ENCODE data around the gene APOBEC3H. TPM values are rescaled to one million over a fixed set of nuclear protein-coding genes. Genes with fewer than 3 reads are reported as not detected.

Gene APOBEC3H
- total and polyA plus RNA-seq, 9 of the 15 experiments (the other 6 are each of a cell fraction or from before 2014, with no cell fraction given): 0.10 to 0.21 TPM; not detected in 7

GRCh38 chr22:39150848-39151215, 53.8 kb downstream of the APOBEC3H start:
- no peak for DNase-seq (ENCODE audit: extremely low read depth in 1 of 4, low spot score in 3 of 4)
- 90% methylated on average over 2 of the region's 6 CpGs for WGBS (ENCODE audit: insufficient coverage, low coverage, missing lambda C conversion rate)
- Histone ChIP-seq H3K9me3 (replicated peaks; ENCODE audit: control insufficient read depth, insufficient read depth, low read depth, low read length) (no peaks in the 10 kb centered on the region), H4K20me1 (replicated peaks; ENCODE audit: control insufficient read depth, insufficient read depth, low read length) (no peaks in the 10 kb centered on the region), H3K9ac (ENCODE audit: insufficient read depth in 1 of 2, low read depth in 2 of 2, low read length in 2 of 2) (no peak overlapping the region), H3K4me2 (ENCODE audit: insufficient read depth, low read length) (no peak overlapping the region), H3K4me1 (replicated peaks in 1 of 2; ENCODE audit: control insufficient read depth in 2 of 2, insufficient read depth in 2 of 2, low read length in 2 of 2) (peaks cover 7 to 38% of the 10 kb centered on the region in 2 experiments; a peak in 4 of 5 replicates), H3K4me3 (no peak overlapping the region), H3K27me3 (ENCODE audit: control insufficient read depth in 2 of 2, insufficient read depth in 2 of 2, low read length in 2 of 2) (no peaks in the 10 kb centered on the region), H3K79me2 (ENCODE audit: control insufficient read depth, insufficient read depth, low read length) (no peaks in the 10 kb centered on the region), H3K36me3 (ENCODE audit: control insufficient read depth, insufficient read depth, low read length) (no peaks in the 10 kb centered on the region), H3K27ac (ENCODE audit: extremely low read depth, low read depth, low read length) (no peak overlapping the region), H2AFZ (ENCODE audit: low read depth, low read length) (no peak overlapping the region), H3K9me1 (ENCODE audit: control insufficient read depth, insufficient read depth, low read length) (no peaks in the 10 kb centered on the region)
- BruUV-seq (replicated peaks): no TSS peak
- TF ChIP-seq MAZ (CRISPR knock-in tag; conservative IDR thresholded peaks at IDR 0.05 in 1 of 2, IDR thresholded peaks at IDR 0.05 in 1 of 2) (no peak), GATA2 (CRISPR knock-in tag; IDR thresholded peaks at IDR 0.05) (no peak), HNRNPUL1 (IDR thresholded peaks at IDR 0.05; ENCODE audit: low read length) (no peak), JUN (IDR thresholded peaks at IDR 0.05; ENCODE audit: borderline replicate concordance, low read depth, low read length) (no peak), JUN (CRISPR knock-in tag; IDR thresholded peaks at IDR 0.05; ENCODE audit: borderline replicate concordance) (no peak), TEAD2 (tag; IDR thresholded peaks at IDR 0.05) (no peak), IFI16 (CRISPR knock-in tag; IDR thresholded peaks at IDR 0.05) (no peak), SPI1 (IDR thresholded peaks at IDR 0.05; ENCODE audit: borderline replicate concordance, low read depth, low read length) (no peak), PML (IDR thresholded peaks at IDR 0.05; ENCODE audit: low read length) (no peak), HCFC1 (IDR thresholded peaks at IDR 0.05; ENCODE audit: low read depth, low read length) (no peak), COPS2 (conservative IDR thresholded peaks at IDR 0.05) (no peak), RBM25 (IDR thresholded peaks at IDR 0.05; ENCODE audit: low read depth, low read length, severe bottlenecking) (no peak)
- TF ChIP-seq, protein P1, sequence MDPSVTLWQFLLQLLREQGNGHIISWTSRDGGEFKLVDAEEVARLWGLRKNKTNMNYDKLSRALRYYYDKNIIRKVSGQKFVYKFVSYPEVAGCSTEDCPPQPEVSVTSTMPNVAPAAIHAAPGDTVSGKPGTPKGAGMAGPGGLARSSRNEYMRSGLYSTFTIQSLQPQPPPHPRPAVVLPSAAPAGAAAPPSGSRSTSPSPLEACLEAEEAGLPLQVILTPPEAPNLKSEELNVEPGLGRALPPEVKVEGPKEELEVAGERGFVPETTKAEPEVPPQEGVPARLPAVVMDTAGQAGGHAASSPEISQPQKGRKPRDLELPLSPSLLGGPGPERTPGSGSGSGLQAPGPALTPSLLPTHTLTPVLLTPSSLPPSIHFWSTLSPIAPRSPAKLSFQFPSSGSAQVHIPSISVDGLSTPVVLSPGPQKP (CRISPR knock-in tag; IDR thresholded peaks at IDR 0.05): no peak
- TF ChIP-seq, protein P2, sequence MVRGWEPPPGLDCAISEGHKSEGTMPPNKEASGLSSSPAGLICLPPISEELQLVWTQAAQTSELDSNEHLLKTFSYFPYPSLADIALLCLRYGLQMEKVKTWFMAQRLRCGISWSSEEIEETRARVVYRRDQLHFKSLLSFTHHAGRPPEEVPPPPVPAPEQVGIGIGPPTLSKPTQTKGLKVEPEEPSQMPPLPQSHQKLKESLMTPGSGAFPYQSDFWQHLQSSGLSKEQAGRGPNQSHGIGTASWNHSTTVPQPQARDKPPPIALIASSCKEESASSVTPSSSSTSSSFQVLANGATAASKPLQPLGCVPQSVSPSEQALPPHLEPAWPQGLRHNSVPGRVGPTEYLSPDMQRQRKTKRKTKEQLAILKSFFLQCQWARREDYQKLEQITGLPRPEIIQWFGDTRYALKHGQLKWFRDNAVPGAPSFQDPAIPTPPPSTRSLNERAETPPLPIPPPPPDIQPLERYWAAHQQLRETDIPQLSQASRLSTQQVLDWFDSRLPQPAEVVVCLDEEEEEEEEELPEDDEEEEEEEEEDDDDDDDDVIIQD (CRISPR knock-in tag; IDR thresholded peaks at IDR 0.05): no peak
- TF ChIP-seq, protein P3, sequence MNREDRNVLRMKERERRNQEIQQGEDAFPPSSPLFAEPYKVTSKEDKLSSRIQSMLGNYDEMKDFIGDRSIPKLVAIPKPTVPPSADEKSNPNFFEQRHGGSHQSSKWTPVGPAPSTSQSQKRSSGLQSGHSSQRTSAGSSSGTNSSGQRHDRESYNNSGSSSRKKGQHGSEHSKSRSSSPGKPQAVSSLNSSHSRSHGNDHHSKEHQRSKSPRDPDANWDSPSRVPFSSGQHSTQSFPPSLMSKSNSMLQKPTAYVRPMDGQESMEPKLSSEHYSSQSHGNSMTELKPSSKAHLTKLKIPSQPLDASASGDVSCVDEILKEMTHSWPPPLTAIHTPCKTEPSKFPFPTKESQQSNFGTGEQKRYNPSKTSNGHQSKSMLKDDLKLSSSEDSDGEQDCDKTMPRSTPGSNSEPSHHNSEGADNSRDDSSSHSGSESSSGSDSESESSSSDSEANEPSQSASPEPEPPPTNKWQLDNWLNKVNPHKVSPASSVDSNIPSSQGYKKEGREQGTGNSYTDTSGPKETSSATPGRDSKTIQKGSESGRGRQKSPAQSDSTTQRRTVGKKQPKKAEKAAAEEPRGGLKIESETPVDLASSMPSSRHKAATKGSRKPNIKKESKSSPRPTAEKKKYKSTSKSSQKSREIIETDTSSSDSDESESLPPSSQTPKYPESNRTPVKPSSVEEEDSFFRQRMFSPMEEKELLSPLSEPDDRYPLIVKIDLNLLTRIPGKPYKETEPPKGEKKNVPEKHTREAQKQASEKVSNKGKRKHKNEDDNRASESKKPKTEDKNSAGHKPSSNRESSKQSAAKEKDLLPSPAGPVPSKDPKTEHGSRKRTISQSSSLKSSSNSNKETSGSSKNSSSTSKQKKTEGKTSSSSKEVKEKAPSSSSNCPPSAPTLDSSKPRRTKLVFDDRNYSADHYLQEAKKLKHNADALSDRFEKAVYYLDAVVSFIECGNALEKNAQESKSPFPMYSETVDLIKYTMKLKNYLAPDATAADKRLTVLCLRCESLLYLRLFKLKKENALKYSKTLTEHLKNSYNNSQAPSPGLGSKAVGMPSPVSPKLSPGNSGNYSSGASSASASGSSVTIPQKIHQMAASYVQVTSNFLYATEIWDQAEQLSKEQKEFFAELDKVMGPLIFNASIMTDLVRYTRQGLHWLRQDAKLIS (CRISPR knock-in tag; IDR thresholded peaks at IDR 0.05): no peak
- no peak for ATAC-seq
- no peak for FAIRE-seq
- ChIA-PET CTCF (ENCODE audit: low intra/inter-chr PET ratio) (no interaction called here), POLR2A (no interaction called here)
- intact Hi-C loops (cut with micrococcal nuclease): no loop called here
- in situ Hi-C loops (cut with MboI): no loop called here

All from K562 (cell line).